ENCODE measurements around the gene GLIPR1.

DNA sequence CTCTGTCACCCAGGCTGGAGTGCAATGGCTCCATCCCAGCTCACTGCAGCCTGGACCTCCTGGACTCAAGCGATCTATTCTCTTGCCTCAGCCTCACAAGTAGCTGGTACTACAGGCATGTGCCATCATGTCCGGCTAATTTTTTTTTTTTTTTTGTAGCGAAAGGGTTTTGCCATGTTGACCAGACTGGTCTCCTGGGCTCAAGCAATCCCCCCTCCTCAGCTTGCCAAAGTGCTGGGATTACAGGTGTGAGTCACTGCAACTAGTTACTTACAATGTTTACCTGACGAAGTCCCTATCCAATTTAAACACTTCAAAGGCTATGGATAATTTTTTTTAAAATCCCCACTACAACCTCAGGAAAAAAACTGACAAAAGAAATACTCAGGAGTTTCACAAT, 29.1 kb downstream of the GLIPR1 start:
- TF ChIP-seq, protein P1, sequence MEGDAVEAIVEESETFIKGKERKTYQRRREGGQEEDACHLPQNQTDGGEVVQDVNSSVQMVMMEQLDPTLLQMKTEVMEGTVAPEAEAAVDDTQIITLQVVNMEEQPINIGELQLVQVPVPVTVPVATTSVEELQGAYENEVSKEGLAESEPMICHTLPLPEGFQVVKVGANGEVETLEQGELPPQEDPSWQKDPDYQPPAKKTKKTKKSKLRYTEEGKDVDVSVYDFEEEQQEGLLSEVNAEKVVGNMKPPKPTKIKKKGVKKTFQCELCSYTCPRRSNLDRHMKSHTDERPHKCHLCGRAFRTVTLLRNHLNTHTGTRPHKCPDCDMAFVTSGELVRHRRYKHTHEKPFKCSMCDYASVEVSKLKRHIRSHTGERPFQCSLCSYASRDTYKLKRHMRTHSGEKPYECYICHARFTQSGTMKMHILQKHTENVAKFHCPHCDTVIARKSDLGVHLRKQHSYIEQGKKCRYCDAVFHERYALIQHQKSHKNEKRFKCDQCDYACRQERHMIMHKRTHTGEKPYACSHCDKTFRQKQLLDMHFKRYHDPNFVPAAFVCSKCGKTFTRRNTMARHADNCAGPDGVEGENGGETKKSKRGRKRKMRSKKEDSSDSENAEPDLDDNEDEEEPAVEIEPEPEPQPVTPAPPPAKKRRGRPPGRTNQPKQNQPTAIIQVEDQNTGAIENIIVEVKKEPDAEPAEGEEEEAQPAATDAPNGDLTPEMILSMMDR (IDR thresholded peaks at IDR 0.05; ENCODE audit: insufficient read depth, low read length), result no peak
- no peak for TF ChIP-seq POLR2AphosphoS5 (IDR thresholded peaks at IDR 0.05; ENCODE audit: low read depth)
- TF ChIP-seq, protein P2, sequence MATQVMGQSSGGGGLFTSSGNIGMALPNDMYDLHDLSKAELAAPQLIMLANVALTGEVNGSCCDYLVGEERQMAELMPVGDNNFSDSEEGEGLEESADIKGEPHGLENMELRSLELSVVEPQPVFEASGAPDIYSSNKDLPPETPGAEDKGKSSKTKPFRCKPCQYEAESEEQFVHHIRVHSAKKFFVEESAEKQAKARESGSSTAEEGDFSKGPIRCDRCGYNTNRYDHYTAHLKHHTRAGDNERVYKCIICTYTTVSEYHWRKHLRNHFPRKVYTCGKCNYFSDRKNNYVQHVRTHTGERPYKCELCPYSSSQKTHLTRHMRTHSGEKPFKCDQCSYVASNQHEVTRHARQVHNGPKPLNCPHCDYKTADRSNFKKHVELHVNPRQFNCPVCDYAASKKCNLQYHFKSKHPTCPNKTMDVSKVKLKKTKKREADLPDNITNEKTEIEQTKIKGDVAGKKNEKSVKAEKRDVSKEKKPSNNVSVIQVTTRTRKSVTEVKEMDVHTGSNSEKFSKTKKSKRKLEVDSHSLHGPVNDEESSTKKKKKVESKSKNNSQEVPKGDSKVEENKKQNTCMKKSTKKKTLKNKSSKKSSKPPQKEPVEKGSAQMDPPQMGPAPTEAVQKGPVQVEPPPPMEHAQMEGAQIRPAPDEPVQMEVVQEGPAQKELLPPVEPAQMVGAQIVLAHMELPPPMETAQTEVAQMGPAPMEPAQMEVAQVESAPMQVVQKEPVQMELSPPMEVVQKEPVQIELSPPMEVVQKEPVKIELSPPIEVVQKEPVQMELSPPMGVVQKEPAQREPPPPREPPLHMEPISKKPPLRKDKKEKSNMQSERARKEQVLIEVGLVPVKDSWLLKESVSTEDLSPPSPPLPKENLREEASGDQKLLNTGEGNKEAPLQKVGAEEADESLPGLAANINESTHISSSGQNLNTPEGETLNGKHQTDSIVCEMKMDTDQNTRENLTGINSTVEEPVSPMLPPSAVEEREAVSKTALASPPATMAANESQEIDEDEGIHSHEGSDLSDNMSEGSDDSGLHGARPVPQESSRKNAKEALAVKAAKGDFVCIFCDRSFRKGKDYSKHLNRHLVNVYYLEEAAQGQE (IDR thresholded peaks at IDR 0.05; ENCODE audit: insufficient replicate concordance, low read depth), result no peak
- no peak for TF ChIP-seq GABPA (IDR thresholded peaks at IDR 0.05; ENCODE audit: low read depth)
- TF ChIP-seq SPI1 (IDR thresholded peaks at IDR 0.05; ENCODE audit: borderline replicate concordance, low read depth), result no peak
